AG04449 (cell line): ENCODE measurements around the gene SLC6A6.

Experiments
- CTCF ChIA-PET: fragments of 350-600 bp; formaldehyde crosslinking; extraction: SDS; loops from one replicate; lab custom pipeline; 2021; ENCODE audit warnings: antibody characterized with exemption; lab: Yijun Ruan, JAX
- POLR2A ChIA-PET: fragments of 400-600, 350-600 bp; formaldehyde crosslinking; extraction: SDS; loops from one replicate; lab custom pipeline; 2020; ENCODE audit warnings: antibody characterized with exemption, inconsistent platforms; lab: Yijun Ruan, JAX
- DNase-seq: peaks from one replicate; pipeline ENCODE4 v3.0.0-alpha.2; 2010; ENCODE audit warnings: low read depth, low spot score
- H3K4me3 ChIP-seq: 2 replicates; pipeline ENCODE4 v1.5.1; 2011; ENCODE audit warnings: low read depth, mild to moderate bottlenecking, control low read depth, low read length
- CTCF ChIP-seq: IDR thresholded peaks from one replicate; pipeline ENCODE4 v1.5.1; 2011; ENCODE audit warnings: mild to moderate bottlenecking, moderate library complexity, low read length, control low read depth, inconsistent platforms; ENCODE audit not compliant: insufficient read depth; ENCODE audit errors: missing control alignments

Gene SLC6A6

DNA sequence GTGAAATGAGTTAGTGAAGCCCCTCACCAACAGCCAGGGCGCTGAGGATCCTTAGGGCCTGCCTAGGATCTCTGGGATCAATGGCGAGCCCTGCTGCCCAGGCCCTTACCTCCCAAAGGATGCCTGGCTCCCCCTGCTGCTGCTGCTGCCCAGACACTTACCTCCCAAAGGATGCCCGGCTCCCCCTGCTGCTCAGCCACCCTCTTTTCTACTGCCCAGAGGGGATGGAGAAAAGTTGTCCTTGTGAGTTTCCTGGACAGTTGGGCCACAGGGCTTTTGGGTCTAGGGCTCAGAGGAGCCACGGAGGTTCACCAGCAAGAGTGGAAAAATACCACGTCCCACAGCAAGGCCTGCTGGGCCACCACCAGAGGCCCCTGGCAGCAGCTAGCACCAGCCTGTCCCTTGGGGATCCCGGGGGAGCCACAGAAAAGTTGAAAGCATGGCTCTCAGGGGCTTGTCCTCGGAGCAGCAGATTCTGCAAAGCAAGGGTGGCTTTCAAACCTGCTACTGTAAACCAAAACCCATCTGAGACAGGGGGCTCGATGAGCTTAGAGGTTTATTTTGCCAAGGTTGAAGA is 59.4 kb downstream of the SLC6A6 start:
- ChIA-PET CTCF (interaction anchor here (0.7 to 14.7 kb wide), 29 partner anchors 9 to 565 kb away, joined by 3 to 303 read pairs (median 4); no protein-coding TSS in a partner anchor), POLR2A (interaction anchor here (1.7 kb wide), 1 partner anchor 9 kb away, joined by 3 read pairs; no protein-coding TSS in a partner anchor)
- DNase-seq = no peak
- no peak overlapping the region for H3K4me3 ChIP-seq
- peak; percentile 91 for TF ChIP-seq CTCF

DNA sequence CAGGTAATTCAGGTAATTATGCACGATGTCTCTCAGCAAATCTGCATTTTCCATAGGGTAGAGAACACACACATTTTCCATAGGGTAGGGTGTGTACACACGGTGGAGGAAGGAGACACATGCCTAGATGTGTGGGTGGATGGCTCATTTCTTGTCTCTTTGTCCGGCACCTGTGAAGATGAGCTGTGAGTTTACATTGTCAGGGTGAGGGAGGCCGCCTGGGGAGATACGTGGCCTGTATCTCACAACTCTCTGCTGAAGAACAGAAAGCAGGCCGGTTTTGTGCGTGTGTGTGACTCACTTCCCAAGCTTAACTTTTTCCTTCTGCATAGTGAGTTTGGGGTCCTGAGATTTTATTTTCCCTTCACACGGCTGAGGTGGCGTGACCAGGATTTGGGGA is 60.3 kb downstream of the SLC6A6 start:
- ChIA-PET CTCF (interaction anchor here (0.7 to 14.7 kb wide), 21 partner anchors 10 to 566 kb away, joined by 3 to 303 read pairs (median 4); partner anchors contain the start of genes LSM3 and XPC), POLR2A (interaction anchor here (1.7 kb wide), 1 partner anchor 10 kb away, joined by 3 read pairs; no protein-coding TSS in a partner anchor)
- TF ChIP-seq CTCF = no peak
- no peak overlapping the region for H3K4me3 ChIP-seq
- DNase-seq = no peak

GRCh38 chr3:14463330-14464140 is 61.1 kb downstream of the SLC6A6 start:
- H3K4me3 ChIP-seq = no peak overlapping the region
- CTCF ChIA-PET = interaction anchor here (1.0 to 14.7 kb wide), 8 partner anchors 9 to 293 kb away, joined by 3 to 303 read pairs (median 6); no protein-coding TSS in a partner anchor
- TF ChIP-seq CTCF = no peak
- POLR2A ChIA-PET = no interaction called here
- DNase-seq = no peak

DNA sequence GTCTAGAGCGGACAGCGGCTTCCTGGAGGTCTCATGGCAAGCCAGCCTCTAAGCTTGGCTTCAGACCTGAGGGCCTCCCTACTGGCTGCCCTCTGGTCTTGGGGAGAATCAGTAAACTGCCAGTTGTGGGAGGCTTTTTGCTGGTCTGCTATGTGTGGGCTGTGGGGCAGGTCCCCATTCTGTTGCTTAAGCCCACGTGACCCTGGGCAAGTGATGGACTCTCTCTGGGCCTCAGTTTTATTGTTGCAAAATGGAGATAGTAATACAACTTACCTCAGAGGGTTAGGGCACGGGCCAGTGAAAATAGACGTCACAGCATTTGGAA is 61.7 kb downstream of the SLC6A6 start:
- ChIA-PET CTCF (interaction anchor here (14.7 kb wide), 2 partner anchors 203 to 262 kb away, joined by 188 to 303 read pairs; no protein-coding TSS in a partner anchor), POLR2A (no interaction called here)
- TF ChIP-seq CTCF = no peak
- DNase-seq = no peak
- H3K4me3 ChIP-seq = no peak overlapping the region

DNA sequence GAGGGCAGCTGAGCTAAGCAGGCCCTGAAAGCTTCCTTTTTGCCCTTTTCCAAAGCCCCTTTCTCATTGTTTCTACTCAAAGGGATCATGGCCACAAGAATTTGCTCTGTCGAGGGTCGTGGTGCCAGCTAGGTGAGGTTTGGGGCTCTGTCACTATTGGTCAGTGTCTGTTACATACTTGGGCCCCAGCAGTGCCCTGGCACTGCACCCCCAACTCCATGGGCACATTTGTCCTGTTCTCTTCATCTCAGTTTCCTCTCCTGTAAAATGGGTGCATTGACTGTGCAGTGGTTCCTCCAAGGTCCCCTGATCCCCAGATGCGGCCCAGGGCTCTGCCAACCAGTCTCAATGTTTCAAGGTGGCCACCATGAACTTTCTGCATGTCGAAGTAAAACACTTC is 62.1 kb downstream of the SLC6A6 start:
- H3K4me3 ChIP-seq = no peak overlapping the region
- ChIA-PET CTCF (interaction anchor here (14.7 kb wide), 2 partner anchors 203 to 262 kb away, joined by 188 to 303 read pairs; no protein-coding TSS in a partner anchor), POLR2A (no interaction called here)
- no peak for TF ChIP-seq CTCF
- DNase-seq = no peak

- DNase-seq = no peak
- ChIA-PET CTCF (interaction anchor here (4.3 to 4.4 kb wide), 2 partner anchors 205 to 262 kb away, joined by 52 to 162 read pairs; no protein-coding TSS in a partner anchor), POLR2A (no interaction called here)
- no peak for TF ChIP-seq CTCF
- H3K4me3 ChIP-seq = no peak overlapping the region
Measured at GRCh38 chr3:14465425-14465824, 63.0 kb downstream of the SLC6A6 start.
